ENCODE measurements around the gene ZNFX1. TPM values are rescaled to one million over a fixed set of nuclear protein-coding genes. Genes with fewer than 3 reads are reported as not detected.

Gene ZNFX1
- total and polyA plus RNA-seq, 9 of the 15 experiments (the other 6 are each of a cell fraction or from before 2014, with no cell fraction given): 3.8 to 13.8 (median 10.3) TPM

GRCh38 chr20:49278036-49278817 lies at the start of gene ZNFX1 (continued):
- TF ChIP-seq RNF219 (CRISPR knock-in tag; IDR thresholded peaks at IDR 0.05) (no peak), ARHGAP35 (IDR thresholded peaks at IDR 0.05; ENCODE audit: partially characterized antibody) (no peak), GTF2A2 (tag; IDR thresholded peaks at IDR 0.05) (peak; percentile 90), EHMT2 (IDR thresholded peaks at IDR 0.05) (no peak), E2F3 (CRISPR knock-in tag; IDR thresholded peaks at IDR 0.05) (peak; percentile 98), POLR2G (IDR thresholded peaks at IDR 0.05; ENCODE audit: low read depth, low read length) (peak; percentile 96), PRPF4 (IDR thresholded peaks at IDR 0.05; ENCODE audit: insufficient read depth, low read depth, low read length, poor library complexity, severe bottlenecking) (peak; percentile 55), CEBPG (CRISPR knock-in tag; IDR thresholded peaks at IDR 0.05) (no peak), CEBPG (tag; conservative IDR thresholded peaks at IDR 0.05 in 1 of 2, IDR thresholded peaks at IDR 0.05 in 1 of 2) (no peak), GABPA (tag; conservative IDR thresholded peaks at IDR 0.05; ENCODE audit: low read depth) (peak; percentile 72), RB1 (IDR thresholded peaks at IDR 0.05; ENCODE audit: low read depth) (peak; percentile 86), TFAM (CRISPR knock-in tag; conservative IDR thresholded peaks at IDR 0.05) (no peak), ZNF740 (CRISPR knock-in tag; IDR thresholded peaks at IDR 0.05) (peak; percentile 55; the same call in 1 of the 2 replicates), ZNF740 (tag; IDR thresholded peaks at IDR 0.05) (no peak), PRMT5 (CRISPR knock-in tag; IDR thresholded peaks at IDR 0.05) (no peak), THRAP3 (IDR thresholded peaks at IDR 0.05; ENCODE audit: borderline replicate concordance) (no peak), ZNF239 (CRISPR knock-in tag; IDR thresholded peaks at IDR 0.05) (no peak), THAP12 (CRISPR knock-in tag; IDR thresholded peaks at IDR 0.05) (peak; percentile 95), ZNF140 (CRISPR knock-in tag; IDR thresholded peaks at IDR 0.05) (no peak), ZNF41 (CRISPR knock-in tag; conservative IDR thresholded peaks at IDR 0.05) (no peak), POLR2H (tag; IDR thresholded peaks at IDR 0.05; ENCODE audit: low read depth) (peak; percentile 99)
